Measurements from ENCODE around the gene KCNT2. TPM values are rescaled to one million over a fixed set of nuclear protein-coding genes. Genes with fewer than 3 reads are reported as not detected.

KCNT2 gene
- polyA plus RNA-seq, 1 of the 3 experiments (the other 2 are of a cell fraction): 0.56 TPM

DNA sequence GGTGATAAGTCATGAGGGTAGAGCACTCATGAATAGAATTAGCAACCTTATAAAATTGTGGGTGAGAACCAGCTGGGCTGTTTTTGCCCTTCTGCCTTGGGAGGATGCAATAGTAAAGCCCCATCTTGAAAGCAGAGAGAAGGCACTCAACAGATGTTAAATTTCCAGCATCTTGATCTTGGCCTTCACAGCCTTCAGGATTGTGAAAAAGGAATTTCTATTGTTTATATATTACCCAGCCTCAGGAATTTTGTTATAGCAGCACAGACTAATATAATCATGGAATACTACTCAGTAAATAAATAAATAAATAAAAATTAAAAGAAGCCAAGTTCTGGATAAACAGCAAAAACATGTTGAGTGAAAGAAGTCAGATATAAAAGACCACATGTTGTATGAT is 175.2 kb downstream of the KCNT2 start:
- Histone ChIP-seq H3K36me3 (replicated peaks in 1 of 2; ENCODE audit: control insufficient read depth in 1 of 2, insufficient read depth in 2 of 2, low read length in 1 of 2) (no peaks in the 10 kb centered on the region), H3K9me3 (no peaks in the 10 kb centered on the region), H3K9me2 (no peaks in the 10 kb centered on the region), H3K4me2 (no peak overlapping the region), H3K4me1 (ENCODE audit: control insufficient read depth in 1 of 2, insufficient read depth in 2 of 2, low read depth in 1 of 2, low read length in 1 of 2) (no peaks in the 10 kb centered on the region), H3K27me3 (ENCODE audit: insufficient read depth) (no peaks in the 10 kb centered on the region), H2AFZ (ENCODE audit: low read depth) (no peak overlapping the region), H3K79me2 (ENCODE audit: insufficient read depth) (no peaks in the 10 kb centered on the region), H3F3A (replicated peaks; ENCODE audit: insufficient read depth) (no peaks in the 10 kb centered on the region), H3K4me3 (ENCODE audit: low read depth in 2 of 2, low read length in 1 of 2) (no peak overlapping the region), H4K20me1 (ENCODE audit: insufficient read depth) (no peaks in the 10 kb centered on the region), H3K27ac (ENCODE audit: low read depth in 2 of 2, low read length in 1 of 2) (no peak overlapping the region), H3K9ac (no peak overlapping the region)
- ChIA-PET CTCF (no interaction called here), POLR2A (no interaction called here)
- TF ChIP-seq, protein P1, sequence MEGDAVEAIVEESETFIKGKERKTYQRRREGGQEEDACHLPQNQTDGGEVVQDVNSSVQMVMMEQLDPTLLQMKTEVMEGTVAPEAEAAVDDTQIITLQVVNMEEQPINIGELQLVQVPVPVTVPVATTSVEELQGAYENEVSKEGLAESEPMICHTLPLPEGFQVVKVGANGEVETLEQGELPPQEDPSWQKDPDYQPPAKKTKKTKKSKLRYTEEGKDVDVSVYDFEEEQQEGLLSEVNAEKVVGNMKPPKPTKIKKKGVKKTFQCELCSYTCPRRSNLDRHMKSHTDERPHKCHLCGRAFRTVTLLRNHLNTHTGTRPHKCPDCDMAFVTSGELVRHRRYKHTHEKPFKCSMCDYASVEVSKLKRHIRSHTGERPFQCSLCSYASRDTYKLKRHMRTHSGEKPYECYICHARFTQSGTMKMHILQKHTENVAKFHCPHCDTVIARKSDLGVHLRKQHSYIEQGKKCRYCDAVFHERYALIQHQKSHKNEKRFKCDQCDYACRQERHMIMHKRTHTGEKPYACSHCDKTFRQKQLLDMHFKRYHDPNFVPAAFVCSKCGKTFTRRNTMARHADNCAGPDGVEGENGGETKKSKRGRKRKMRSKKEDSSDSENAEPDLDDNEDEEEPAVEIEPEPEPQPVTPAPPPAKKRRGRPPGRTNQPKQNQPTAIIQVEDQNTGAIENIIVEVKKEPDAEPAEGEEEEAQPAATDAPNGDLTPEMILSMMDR (IDR thresholded peaks at IDR 0.05): no peak
- no peak for TF ChIP-seq RFX5 (IDR thresholded peaks at IDR 0.05; ENCODE audit: low read length)
- TF ChIP-seq FOXJ3 (CRISPR knock-in tag; IDR thresholded peaks at IDR 0.05): no peak
- TF ChIP-seq EZH2phosphoT487 (IDR thresholded peaks at IDR 0.05; ENCODE audit: borderline replicate concordance, low read depth): no peak
- TF ChIP-seq, protein P2, sequence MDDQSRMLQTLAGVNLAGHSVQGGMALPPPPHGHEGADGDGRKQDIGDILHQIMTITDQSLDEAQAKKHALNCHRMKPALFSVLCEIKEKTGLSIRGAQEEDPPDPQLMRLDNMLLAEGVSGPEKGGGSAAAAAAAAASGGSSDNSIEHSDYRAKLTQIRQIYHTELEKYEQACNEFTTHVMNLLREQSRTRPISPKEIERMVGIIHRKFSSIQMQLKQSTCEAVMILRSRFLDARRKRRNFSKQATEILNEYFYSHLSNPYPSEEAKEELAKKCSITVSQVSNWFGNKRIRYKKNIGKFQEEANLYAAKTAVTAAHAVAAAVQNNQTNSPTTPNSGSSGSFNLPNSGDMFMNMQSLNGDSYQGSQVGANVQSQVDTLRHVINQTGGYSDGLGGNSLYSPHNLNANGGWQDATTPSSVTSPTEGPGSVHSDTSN (IDR thresholded peaks at IDR 0.05): no peak
- TF ChIP-seq EP300 (IDR thresholded peaks at IDR 0.05; ENCODE audit: borderline replicate concordance in 1 of 2, low read depth in 1 of 2, low read length in 1 of 2): no peak
- no peak for TF ChIP-seq TEAD4 (IDR thresholded peaks at IDR 0.05; ENCODE audit: borderline replicate concordance, insufficient read depth)
- TF ChIP-seq GATA2 (CRISPR knock-in tag; IDR thresholded peaks at IDR 0.05): no peak
- TF ChIP-seq, protein P3, sequence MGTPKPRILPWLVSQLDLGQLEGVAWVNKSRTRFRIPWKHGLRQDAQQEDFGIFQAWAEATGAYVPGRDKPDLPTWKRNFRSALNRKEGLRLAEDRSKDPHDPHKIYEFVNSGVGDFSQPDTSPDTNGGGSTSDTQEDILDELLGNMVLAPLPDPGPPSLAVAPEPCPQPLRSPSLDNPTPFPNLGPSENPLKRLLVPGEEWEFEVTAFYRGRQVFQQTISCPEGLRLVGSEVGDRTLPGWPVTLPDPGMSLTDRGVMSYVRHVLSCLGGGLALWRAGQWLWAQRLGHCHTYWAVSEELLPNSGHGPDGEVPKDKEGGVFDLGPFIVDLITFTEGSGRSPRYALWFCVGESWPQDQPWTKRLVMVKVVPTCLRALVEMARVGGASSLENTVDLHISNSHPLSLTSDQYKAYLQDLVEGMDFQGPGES (IDR thresholded peaks at IDR 0.05; ENCODE audit: low read depth, low read length): no peak
- no peak for TF ChIP-seq TCF12 (IDR thresholded peaks at IDR 0.05)
- no peak for TF ChIP-seq TAF1 (IDR thresholded peaks at IDR 0.05; ENCODE audit: borderline replicate concordance, low read depth, low read length)
- no peak for DNase-seq

DNA sequence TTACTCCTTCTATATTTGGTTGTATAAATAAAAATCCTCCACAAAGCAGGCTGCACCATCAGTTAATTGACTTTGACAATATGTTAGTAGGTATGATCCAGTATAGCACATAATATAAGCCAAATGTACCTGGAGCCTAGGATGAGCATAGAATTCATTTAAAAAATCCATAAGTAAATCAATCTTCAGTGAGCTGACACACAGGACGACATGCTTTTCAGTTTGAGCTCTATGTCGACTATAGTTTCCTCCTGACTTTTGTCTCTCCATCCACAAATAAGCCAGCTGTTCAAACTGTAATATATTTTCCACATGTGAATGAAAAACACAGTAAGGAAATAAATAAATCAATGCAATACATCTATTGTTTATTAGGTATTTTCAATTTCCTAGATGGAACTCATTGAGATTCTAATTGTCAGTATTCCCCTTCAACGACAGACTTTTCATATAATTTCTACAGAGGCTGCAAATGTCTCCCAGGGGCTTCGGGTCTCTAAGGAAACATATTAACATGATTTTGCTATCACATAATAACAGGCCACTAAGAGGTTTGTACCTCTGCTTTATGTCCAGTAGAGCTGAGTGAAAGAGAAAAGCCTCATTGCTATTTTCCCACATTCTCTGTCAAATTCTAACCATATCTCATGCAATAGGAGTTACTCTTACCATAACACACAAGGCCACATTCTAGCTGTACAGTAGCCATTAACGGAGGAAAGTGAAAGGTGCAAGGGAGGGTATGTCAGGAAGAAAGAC is 180.1 kb downstream of the KCNT2 start:
- Histone ChIP-seq H3K36me3 (replicated peaks in 1 of 2; ENCODE audit: control insufficient read depth in 1 of 2, insufficient read depth in 2 of 2, low read length in 1 of 2) (no peaks in the 10 kb centered on the region), H3F3A (replicated peaks; ENCODE audit: insufficient read depth) (no peaks in the 10 kb centered on the region), H3K27ac (ENCODE audit: low read depth in 2 of 2, low read length in 1 of 2) (no peak overlapping the region), H3K4me2 (no peak overlapping the region), H3K4me1 (ENCODE audit: control insufficient read depth in 1 of 2, insufficient read depth in 2 of 2, low read depth in 1 of 2, low read length in 1 of 2) (no peaks in the 10 kb centered on the region), H3K9ac (no peak overlapping the region), H2AFZ (ENCODE audit: low read depth) (no peak overlapping the region), H4K20me1 (ENCODE audit: insufficient read depth) (no peaks in the 10 kb centered on the region), H3K79me2 (ENCODE audit: insufficient read depth) (no peaks in the 10 kb centered on the region), H3K9me2 (no peaks in the 10 kb centered on the region), H3K9me3 (no peaks in the 10 kb centered on the region), H3K27me3 (ENCODE audit: insufficient read depth) (no peaks in the 10 kb centered on the region), H3K4me3 (ENCODE audit: low read depth in 2 of 2, low read length in 1 of 2) (no peak overlapping the region)
- CTCF ChIA-PET: interaction anchor here (1.6 kb wide), 1 partner anchor 22 kb away, joined by 3 read pairs; no protein-coding TSS in a partner anchor
- WGBS (ENCODE audit: low lambda C conversion rate): 68% methylated on average over 5 of the region's 5 CpGs
- TF ChIP-seq SIN3A (IDR thresholded peaks at IDR 0.05; ENCODE audit: borderline replicate concordance, low read depth, low read length) (no peak), GATA2 (CRISPR knock-in tag; IDR thresholded peaks at IDR 0.05) (no peak), RCOR1 (IDR thresholded peaks at IDR 0.05; ENCODE audit: low read length) (no peak), NFIC (IDR thresholded peaks at IDR 0.05; ENCODE audit: borderline replicate concordance) (no peak), JUND (IDR thresholded peaks at IDR 0.05) (no peak), POLR2AphosphoS5 (IDR thresholded peaks at IDR 0.05; ENCODE audit: low read depth, low read length) (no peak)
- TF ChIP-seq, protein P4, sequence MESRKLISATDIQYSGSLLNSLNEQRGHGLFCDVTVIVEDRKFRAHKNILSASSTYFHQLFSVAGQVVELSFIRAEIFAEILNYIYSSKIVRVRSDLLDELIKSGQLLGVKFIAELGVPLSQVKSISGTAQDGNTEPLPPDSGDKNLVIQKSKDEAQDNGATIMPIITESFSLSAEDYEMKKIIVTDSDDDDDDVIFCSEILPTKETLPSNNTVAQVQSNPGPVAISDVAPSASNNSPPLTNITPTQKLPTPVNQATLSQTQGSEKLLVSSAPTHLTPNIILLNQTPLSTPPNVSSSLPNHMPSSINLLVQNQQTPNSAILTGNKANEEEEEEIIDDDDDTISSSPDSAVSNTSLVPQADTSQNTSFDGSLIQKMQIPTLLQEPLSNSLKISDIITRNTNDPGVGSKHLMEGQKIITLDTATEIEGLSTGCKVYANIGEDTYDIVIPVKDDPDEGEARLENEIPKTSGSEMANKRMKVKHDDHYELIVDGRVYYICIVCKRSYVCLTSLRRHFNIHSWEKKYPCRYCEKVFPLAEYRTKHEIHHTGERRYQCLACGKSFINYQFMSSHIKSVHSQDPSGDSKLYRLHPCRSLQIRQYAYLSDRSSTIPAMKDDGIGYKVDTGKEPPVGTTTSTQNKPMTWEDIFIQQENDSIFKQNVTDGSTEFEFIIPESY (IDR thresholded peaks at IDR 0.05; ENCODE audit: borderline replicate concordance, low read depth): no peak
- TF ChIP-seq, protein P5, sequence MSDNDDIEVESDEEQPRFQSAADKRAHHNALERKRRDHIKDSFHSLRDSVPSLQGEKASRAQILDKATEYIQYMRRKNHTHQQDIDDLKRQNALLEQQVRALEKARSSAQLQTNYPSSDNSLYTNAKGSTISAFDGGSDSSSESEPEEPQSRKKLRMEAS (IDR thresholded peaks at IDR 0.05; ENCODE audit: low read depth): no peak
- POLR2A ChIA-PET: no interaction called here
- DNase-seq: no peak
